ENCODE data around the gene CHGA. TPM values are rescaled to one million over a fixed set of nuclear protein-coding genes. Genes with fewer than 3 reads are reported as not detected.

The CHGA gene
- total and polyA plus RNA-seq, 2 of the 8 experiments (the other 6 are each of a cell fraction or from before 2014, with no cell fraction given) = 17.5 to 28.2 TPM

DNA sequence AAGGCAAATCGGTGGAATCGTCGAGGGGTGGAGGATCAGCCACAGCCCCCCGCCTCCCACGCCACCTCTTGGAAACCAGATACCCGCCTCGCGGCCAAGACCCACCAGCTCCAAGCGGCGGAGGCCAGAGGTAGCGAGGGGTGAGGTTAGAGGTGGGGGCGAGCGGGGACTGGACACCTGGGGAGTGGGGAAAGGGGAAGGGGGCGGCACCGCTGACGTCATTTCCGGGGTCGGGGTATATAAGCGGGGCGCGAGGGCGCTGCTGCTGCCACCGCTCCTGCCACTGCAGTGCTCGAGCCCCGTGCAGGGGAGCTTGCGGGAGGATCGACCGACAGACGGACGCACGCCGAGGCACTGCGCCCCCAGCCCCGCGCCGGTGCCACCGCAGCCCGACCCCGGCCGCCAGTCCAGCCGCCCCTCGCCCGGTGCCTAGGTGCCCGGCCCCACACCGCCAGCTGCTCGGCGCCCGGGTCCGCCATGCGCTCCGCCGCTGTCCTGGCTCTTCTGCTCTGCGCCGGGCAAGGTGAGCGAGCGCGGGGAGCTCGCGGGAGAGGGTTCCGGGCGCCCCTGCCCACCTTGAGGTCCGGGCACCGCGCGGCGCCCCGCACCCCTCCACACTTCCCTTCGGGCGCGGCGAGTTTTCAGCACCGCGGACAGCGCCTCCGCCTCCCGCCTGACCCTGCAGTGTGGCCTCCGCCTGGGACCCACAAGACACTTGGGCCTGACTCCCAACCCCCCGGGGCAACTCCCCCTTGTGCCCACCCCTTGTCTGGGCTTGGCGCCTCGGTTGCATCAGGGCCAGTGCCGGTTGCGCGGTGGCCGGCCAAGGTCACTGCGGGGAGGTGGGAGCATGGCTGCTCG, at the start of gene CHGA (continued):
- no peak for TF ChIP-seq SUZ12 (IDR thresholded peaks at IDR 0.05; ENCODE audit: low read length)
- TF ChIP-seq NANOG (IDR thresholded peaks at IDR 0.05; ENCODE audit: insufficient read depth, low read depth, low read length, poor library complexity, severe bottlenecking) = no peak
- peak; percentile 83; the same call in 1 of the 2 replicates for TF ChIP-seq POLR2AphosphoS5 (IDR thresholded peaks at IDR 0.05; ENCODE audit: low read depth, low read length)
- no peak for TF ChIP-seq RAD21 (IDR thresholded peaks at IDR 0.05 in 1 of 2, conservative IDR thresholded peaks at IDR 0.05 in 1 of 2; ENCODE audit: low read depth in 2 of 2, low read length in 2 of 2)
- no peak for TF ChIP-seq ATF2 (IDR thresholded peaks at IDR 0.05; ENCODE audit: low read length)
- no peak for TF ChIP-seq POU5F1 (IDR thresholded peaks at IDR 0.05; ENCODE audit: low read depth, low read length)
- no peak for TF ChIP-seq CBX8 (IDR thresholded peaks at IDR 0.05; ENCODE audit: borderline replicate concordance, low read depth, low read length)
- no peak for TF ChIP-seq TAF7 (optimal IDR thresholded peaks at IDR 0.05; ENCODE audit: borderline replicate concordance, low read depth, low read length)
- TF ChIP-seq EGR1 (IDR thresholded peaks at IDR 0.05; ENCODE audit: borderline replicate concordance, low read depth, low read length) = no peak
- no peak for TF ChIP-seq RNF2 (IDR thresholded peaks at IDR 0.05; ENCODE audit: borderline replicate concordance, low read depth, low read length, missing control alignments, poor library complexity, severe bottlenecking)
- TF ChIP-seq TEAD4 (IDR thresholded peaks at IDR 0.05; ENCODE audit: low read depth, low read length) = 0 out of 2 replicates have a peak, but pooled peaks have one; percentile 8
- peak; percentile 59; the same call in 1 of the 2 replicates for TF ChIP-seq TAF1 (IDR thresholded peaks at IDR 0.05; ENCODE audit: low read depth, low read length)
- TF ChIP-seq ATF3 (IDR thresholded peaks at IDR 0.05; ENCODE audit: insufficient read depth, low read depth, low read length) = no peak
- TF ChIP-seq CBX5 (IDR thresholded peaks at IDR 0.05; ENCODE audit: low read depth, low read length) = no peak
- 0 out of 2 replicates have a peak, but pooled peaks have one; percentile 15 for TF ChIP-seq CEBPB (IDR thresholded peaks at IDR 0.05; ENCODE audit: low read depth, low read length)
- TF ChIP-seq SIN3A (conservative IDR thresholded peaks at IDR 0.05 in 1 of 2, IDR thresholded peaks at IDR 0.05 in 1 of 2; ENCODE audit: low read depth in 1 of 2, low read length in 2 of 2) = peak; percentile 93 to 96
- TF ChIP-seq ASH2L (IDR thresholded peaks at IDR 0.05; ENCODE audit: low read length) = peak; percentile 41
- no peak for TF ChIP-seq SAP30 (IDR thresholded peaks at IDR 0.05; ENCODE audit: insufficient read depth, insufficient replicate concordance, low read length)

Measured in H1 (cell line).